HepG2 (cell line): Measurements from ENCODE around the gene FBXL20. TPM values are rescaled to one million over a fixed set of nuclear protein-coding genes. Genes with fewer than 3 reads are reported as not detected.

Experiments used
- ATAC-seq: fragments of 200-7000 bp; cut with Tn5 transposase; 3 replicates; pipeline ENCODE4 v1.9.1; 2020; ENCODE audit warnings: mild to moderate bottlenecking, moderate library complexity
- BruUV-seq: library from RNA; stranded (reverse); fragments of 400-500 nt; replicated peaks from 2 replicates; lab custom pipeline; 2021; lab: Mats Ljungman, UMichigan
- CTCF ChIA-PET: fragments of 300-600 bp; formaldehyde crosslinking; extraction: SDS; loops from one replicate; lab custom pipeline; 2021; ENCODE audit warnings: low total read pairs, inconsistent platforms, low intra/inter-chr PET ratio; lab: Yijun Ruan, JAX
- POLR2A ChIA-PET: fragments of 350-600 bp; sonication (Branson Sonifier 250); formaldehyde crosslinking; loops from one replicate; lab custom pipeline; 2020; ENCODE audit warnings: antibody characterized with exemption, inconsistent platforms; lab: Yijun Ruan, JAX
- DNase-seq: peaks from one replicate; pipeline ENCODE4 v3.0.0-alpha.2; 2015; ENCODE audit warnings: low spot score
- FAIRE-seq: peaks from 3 replicates; lab custom pipeline; 2011; peaks lifted over from hg19 to GRCh38; lab: Jason Lieb, UNC
- H2AFZ ChIP-seq: one replicate; pipeline ENCODE4 v1.6.1; 2011; ENCODE audit warnings: low read length, inconsistent platforms
- H3K27ac ChIP-seq: fragments of 300-600 bp; 3 replicates; pipeline ENCODE4 v1.8.0; 2011; ENCODE audit warnings: mixed run types, mild to moderate bottlenecking, mixed read lengths, low read length, inconsistent platforms; ENCODE audit not compliant: insufficient read depth; ENCODE audit errors: extremely low read length
- H3K27me3 ChIP-seq, 2 experiments: fragments of 200-600 bp in 1 of 2; 2 replicates in 1 of 2; 3 replicates in 1 of 2; pipeline versions ENCODE4 v1.6.0 to v1.8.0; 2011; ENCODE audit warnings: low read length in 2 of 2, mild to moderate bottlenecking in 2 of 2, moderate library complexity in 2 of 2, inconsistent platforms in 1 of 2; ENCODE audit not compliant: insufficient read depth in 2 of 2, control insufficient read depth in 1 of 2
- H3K36me3 ChIP-seq, 2 experiments: fragments of 200-600 bp in 1 of 2; replicated peaks in 1 of 2; 2 replicates in 1 of 2; 3 replicates in 1 of 2; pipeline versions ENCODE4 v1.5.1 to v1.8.0; 2011; ENCODE audit warnings: low read length in 2 of 2, inconsistent platforms in 1 of 2; ENCODE audit not compliant: insufficient read depth in 2 of 2, control insufficient read depth in 1 of 2
- H3K4me1 ChIP-seq: 2 replicates; pipeline ENCODE4 v1.5.1; 2012; ENCODE audit warnings: low read length, inconsistent platforms; ENCODE audit not compliant: insufficient read depth
- H3K4me2 ChIP-seq: 2 replicates; pipeline ENCODE4 v1.6.0; 2011; ENCODE audit warnings: low read depth, low read length, inconsistent platforms
- H3K4me3 ChIP-seq, 3 experiments: fragments of 200-600 bp in 1 of 3; sonication (generic), shearing (Covaris generic) in 1 of 3; replicated peaks in 1 of 3; 2 replicates each; pipeline ENCODE4 v1.5.1; 2011 to 2016; ENCODE audit warnings: low read length in 3 of 3, inconsistent platforms in 2 of 3, low read depth in 2 of 3, mild to moderate bottlenecking in 2 of 3, control low read depth in 1 of 3, mixed read lengths in 1 of 3; ENCODE audit not compliant: insufficient read depth in 1 of 3
- H3K79me2 ChIP-seq: one replicate; pipeline ENCODE4 v1.6.1; 2011; ENCODE audit warnings: low read length, inconsistent platforms; ENCODE audit not compliant: insufficient read depth
- H3K9ac ChIP-seq: 2 replicates; pipeline ENCODE4 v1.6.0; 2011; ENCODE audit warnings: mild to moderate bottlenecking, low read depth, low read length, inconsistent platforms; ENCODE audit not compliant: insufficient read depth
- H3K9me3 ChIP-seq: 2 replicates; pipeline ENCODE4 v1.5.1; 2012; ENCODE audit warnings: mild to moderate bottlenecking, low read length
- H4K20me1 ChIP-seq: 2 replicates; pipeline ENCODE4 v1.6.0; 2011; ENCODE audit warnings: inconsistent platforms, mild to moderate bottlenecking, low read length, moderate library complexity; ENCODE audit not compliant: insufficient read depth
- CHD4 ChIP-seq: fragments of 200-600 bp; sonication (generic); IDR thresholded peaks from 2 replicates; pipeline ENCODE4 v1.7.0; 2017; ENCODE audit warnings: mild to moderate bottlenecking, low read length, borderline replicate concordance
- MLLT10 ChIP-seq: sonication (generic); formaldehyde crosslinking; IDR thresholded peaks from 2 replicates; pipeline ENCODE4 v1.4.0; 2020; ENCODE audit warnings: missing genetic modification reagents
- RNF2 ChIP-seq: fragments of 450-650 bp; conservative IDR thresholded peaks from 2 replicates; pipeline ENCODE4 v1.6.1; 2016; ENCODE audit warnings: low read depth
- ZFP1 ChIP-seq: IDR thresholded peaks from 2 replicates; pipeline ENCODE4 v1.6.1; 2016
- ZNF382 ChIP-seq: sonication (generic); formaldehyde crosslinking; IDR thresholded peaks from 2 replicates; pipeline ENCODE4 v1.5.0; 2020; ENCODE audit warnings: missing genetic modification reagents, mild to moderate bottlenecking, borderline replicate concordance
- WGBS: methylation state at CpG from one replicate; pipeline ENCODE4 v1.1.6; 2017; ENCODE audit warnings: low lambda C conversion rate; 5-methylcytosine and 5-hydroxymethylcytosine counted together
- in situ Hi-C: cut with HindIII; loops from 2 replicates; pipeline ENCODE4 v1.10.0; 2017; ENCODE audit warnings: low pct_unique_long_range_greater_than_20kb; ENCODE audit not compliant: extremely low pct_ligation_motif_present
- intact Hi-C: fragments of 100-400 bp; cut with micrococcal nuclease; formaldehyde crosslinking; loops from one replicate; pipeline ENCODE4 v1.10.0; 2022; ENCODE audit not compliant: unreplicated experiment
- polyA plus RNA-seq, 8 experiments: library from polyadenylated mRNA; depleted of rRNA in 3 of 8; stranded (reverse) in 7 of 8; unstranded in 1 of 8; fragments of >200 nt; fragmentation: Illumina TruSeq in 4 of 8; extraction: Trizol in 4 of 8; gene quantifications; 2 replicates each; pipeline versions ENCODE4 v1.2.1 to v1.2.3, GENCODE V29; 2011 to 2016; ENCODE audit warnings: low read depth in 4 of 8, missing spikeins in 1 of 8, mixed read lengths in 1 of 8; ENCODE audit not compliant: insufficient read depth in 1 of 8
- total RNA-seq, 5 experiments: library from RNA; depleted of rRNA; stranded (reverse); fragments of >200 nt; fragmentation: Illumina TruSeq; extraction: Trizol; gene quantifications; 2 replicates each; pipeline ENCODE4 v1.2.3, GENCODE V29; 2016; ENCODE audit warnings: low read depth in 1 of 5
- TF ChIP-seq, protein P1 (sequence below): sonication (generic); formaldehyde crosslinking; IDR thresholded peaks from 2 replicates; pipeline ENCODE4 v1.5.1; 2020; ENCODE audit warnings: mild to moderate bottlenecking, missing genetic modification reagents, moderate library complexity
- TF ChIP-seq, protein P2 (sequence below), 2 experiments: fragments of 450-650 bp in 1 of 2; sonication (generic) in 1 of 2; formaldehyde crosslinking; IDR thresholded peaks; 2 replicates each; pipeline versions ENCODE4 v1.5.0 to v1.8.0; 2020 to 2022; ENCODE audit warnings: mild to moderate bottlenecking in 1 of 2, missing genetic modification reagents in 1 of 2

The FBXL20 gene
- total and polyA plus RNA-seq, 2 of the 13 experiments (the other 11 are each of a cell fraction or from before 2014, with no cell fraction given): 10.2 to 10.3 TPM

DNA sequence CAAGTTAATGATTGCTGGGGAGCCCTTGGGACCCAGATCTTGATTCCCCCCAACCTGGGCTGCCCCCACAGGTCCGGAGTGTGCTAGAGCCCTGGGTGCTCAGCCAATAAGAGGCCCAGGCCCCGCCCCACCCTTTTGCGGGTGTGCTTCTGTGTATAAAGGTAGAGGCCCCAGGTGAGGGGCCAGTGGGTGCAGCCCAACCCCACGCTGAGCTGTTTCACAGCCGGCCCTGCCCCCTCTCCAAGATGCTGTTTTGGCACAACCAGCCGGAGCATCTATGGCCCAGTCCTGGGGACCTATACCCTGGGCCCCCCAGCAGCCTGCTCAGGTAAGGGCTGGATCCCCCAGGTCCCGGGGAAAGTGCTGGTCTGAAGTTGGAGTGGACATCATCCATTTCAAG is 163.8 kb downstream of the FBXL20 start:
- BruUV-seq: no TSS peak
- Histone ChIP-seq H3K9me3 (no peaks in the 10 kb centered on the region), H3K9ac (no peak overlapping the region), H3K4me3 (no peak overlapping the region), H3K27me3 (peaks cover 0 to 8% of the 10 kb centered on the region in 2 experiments; a peak in 3 of 5 replicates), H3K79me2 (no peaks in the 10 kb centered on the region), H3K36me3 (no peaks in the 10 kb centered on the region), H3K4me1 (no peaks in the 10 kb centered on the region), H3K4me2 (no peak overlapping the region), H2AFZ (no peak overlapping the region), H4K20me1 (no peaks in the 10 kb centered on the region), H3K27ac (no peak overlapping the region)
- ATAC-seq: no peak
- POLR2A ChIA-PET: interaction anchor here (1.6 to 1.9 kb wide), 2 partner anchors 31 to 38 kb away, joined by 7 read pairs; partner anchors contain the start of gene RPL19
- 4% methylated on average over 7 of the region's 7 CpGs for WGBS
- intact Hi-C loops (loop anchor here (10.0 kb wide), 1 partner anchor 253 kb away; no protein-coding TSS in a partner anchor), in situ Hi-C loops (no loop called here)
- CTCF ChIA-PET: no interaction called here
- TF ChIP-seq ZNF382 (CRISPR knock-in tag): no peak
- TF ChIP-seq, protein P1, sequence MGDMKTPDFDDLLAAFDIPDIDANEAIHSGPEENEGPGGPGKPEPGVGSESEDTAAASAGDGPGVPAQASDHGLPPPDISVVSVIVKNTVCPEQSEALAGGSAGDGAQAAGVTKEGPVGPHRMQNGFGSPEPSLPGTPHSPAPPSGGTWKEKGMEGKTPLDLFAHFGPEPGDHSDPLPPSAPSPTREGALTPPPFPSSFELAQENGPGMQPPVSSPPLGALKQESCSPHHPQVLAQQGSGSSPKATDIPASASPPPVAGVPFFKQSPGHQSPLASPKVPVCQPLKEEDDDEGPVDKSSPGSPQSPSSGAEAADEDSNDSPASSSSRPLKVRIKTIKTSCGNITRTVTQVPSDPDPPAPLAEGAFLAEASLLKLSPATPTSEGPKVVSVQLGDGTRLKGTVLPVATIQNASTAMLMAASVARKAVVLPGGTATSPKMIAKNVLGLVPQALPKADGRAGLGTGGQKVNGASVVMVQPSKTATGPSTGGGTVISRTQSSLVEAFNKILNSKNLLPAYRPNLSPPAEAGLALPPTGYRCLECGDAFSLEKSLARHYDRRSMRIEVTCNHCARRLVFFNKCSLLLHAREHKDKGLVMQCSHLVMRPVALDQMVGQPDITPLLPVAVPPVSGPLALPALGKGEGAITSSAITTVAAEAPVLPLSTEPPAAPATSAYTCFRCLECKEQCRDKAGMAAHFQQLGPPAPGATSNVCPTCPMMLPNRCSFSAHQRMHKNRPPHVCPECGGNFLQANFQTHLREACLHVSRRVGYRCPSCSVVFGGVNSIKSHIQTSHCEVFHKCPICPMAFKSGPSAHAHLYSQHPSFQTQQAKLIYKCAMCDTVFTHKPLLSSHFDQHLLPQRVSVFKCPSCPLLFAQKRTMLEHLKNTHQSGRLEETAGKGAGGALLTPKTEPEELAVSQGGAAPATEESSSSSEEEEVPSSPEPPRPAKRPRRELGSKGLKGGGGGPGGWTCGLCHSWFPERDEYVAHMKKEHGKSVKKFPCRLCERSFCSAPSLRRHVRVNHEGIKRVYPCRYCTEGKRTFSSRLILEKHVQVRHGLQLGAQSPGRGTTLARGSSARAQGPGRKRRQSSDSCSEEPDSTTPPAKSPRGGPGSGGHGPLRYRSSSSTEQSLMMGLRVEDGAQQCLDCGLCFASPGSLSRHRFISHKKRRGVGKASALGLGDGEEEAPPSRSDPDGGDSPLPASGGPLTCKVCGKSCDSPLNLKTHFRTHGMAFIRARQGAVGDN: no peak
- TF ChIP-seq CHD4: no peak
- TF ChIP-seq, protein P2, sequence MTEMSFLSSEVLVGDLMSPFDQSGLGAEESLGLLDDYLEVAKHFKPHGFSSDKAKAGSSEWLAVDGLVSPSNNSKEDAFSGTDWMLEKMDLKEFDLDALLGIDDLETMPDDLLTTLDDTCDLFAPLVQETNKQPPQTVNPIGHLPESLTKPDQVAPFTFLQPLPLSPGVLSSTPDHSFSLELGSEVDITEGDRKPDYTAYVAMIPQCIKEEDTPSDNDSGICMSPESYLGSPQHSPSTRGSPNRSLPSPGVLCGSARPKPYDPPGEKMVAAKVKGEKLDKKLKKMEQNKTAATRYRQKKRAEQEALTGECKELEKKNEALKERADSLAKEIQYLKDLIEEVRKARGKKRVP (CRISPR knock-in tag; IDR thresholded peaks at IDR 0.05): no peak
- TF ChIP-seq RNF2: no peak
- no peak for TF ChIP-seq MLLT10 (CRISPR knock-in tag)
- TF ChIP-seq ZFP1 (CRISPR knock-in tag): no peak
- no peak for DNase-seq
- FAIRE-seq: no peak
